HepG2 (cell line): ENCODE measurements around the gene MS4A14. TPM values are rescaled to one million over a fixed set of nuclear protein-coding genes. Genes with fewer than 3 reads are reported as not detected.

ENCODE experiments used
- ATAC-seq: fragments of 200-7000 bp; cut with Tn5 transposase; 3 replicates; pipeline ENCODE4 v1.9.1; 2020; ENCODE audit warnings: mild to moderate bottlenecking, moderate library complexity
- BruUV-seq: library from RNA; stranded (reverse); fragments of 400-500 nt; replicated peaks from 2 replicates; lab custom pipeline; 2021; lab: Mats Ljungman, UMichigan
- CTCF ChIA-PET: fragments of 300-600 bp; formaldehyde crosslinking; extraction: SDS; loops from one replicate; lab custom pipeline; 2021; ENCODE audit warnings: low total read pairs, inconsistent platforms, low intra/inter-chr PET ratio; lab: Yijun Ruan, JAX
- POLR2A ChIA-PET: fragments of 350-600 bp; sonication (Branson Sonifier 250); formaldehyde crosslinking; loops from one replicate; lab custom pipeline; 2020; ENCODE audit warnings: antibody characterized with exemption, inconsistent platforms; lab: Yijun Ruan, JAX
- DNase-seq: peaks from one replicate; pipeline ENCODE4 v3.0.0-alpha.2; 2015; ENCODE audit warnings: low spot score
- FAIRE-seq: peaks from 3 replicates; lab custom pipeline; 2011; peaks lifted over from hg19 to GRCh38; lab: Jason Lieb, UNC
- H2AFZ ChIP-seq: one replicate; pipeline ENCODE4 v1.6.1; 2011; ENCODE audit warnings: low read length, inconsistent platforms
- H3K27ac ChIP-seq: fragments of 300-600 bp; 3 replicates; pipeline ENCODE4 v1.8.0; 2011; ENCODE audit warnings: mixed run types, mild to moderate bottlenecking, mixed read lengths, low read length, inconsistent platforms; ENCODE audit not compliant: insufficient read depth; ENCODE audit errors: extremely low read length
- H3K27me3 ChIP-seq, 2 experiments: fragments of 200-600 bp in 1 of 2; 2 replicates in 1 of 2; 3 replicates in 1 of 2; pipeline versions ENCODE4 v1.6.0 to v1.8.0; 2011; ENCODE audit warnings: low read length in 2 of 2, mild to moderate bottlenecking in 2 of 2, moderate library complexity in 2 of 2, inconsistent platforms in 1 of 2; ENCODE audit not compliant: insufficient read depth in 2 of 2, control insufficient read depth in 1 of 2
- H3K36me3 ChIP-seq, 2 experiments: fragments of 200-600 bp in 1 of 2; replicated peaks in 1 of 2; 2 replicates in 1 of 2; 3 replicates in 1 of 2; pipeline versions ENCODE4 v1.5.1 to v1.8.0; 2011; ENCODE audit warnings: low read length in 2 of 2, inconsistent platforms in 1 of 2; ENCODE audit not compliant: insufficient read depth in 2 of 2, control insufficient read depth in 1 of 2
- H3K4me1 ChIP-seq: 2 replicates; pipeline ENCODE4 v1.5.1; 2012; ENCODE audit warnings: low read length, inconsistent platforms; ENCODE audit not compliant: insufficient read depth
- H3K4me2 ChIP-seq: 2 replicates; pipeline ENCODE4 v1.6.0; 2011; ENCODE audit warnings: low read depth, low read length, inconsistent platforms
- H3K4me3 ChIP-seq, 3 experiments: fragments of 200-600 bp in 1 of 3; sonication (generic), shearing (Covaris generic) in 1 of 3; replicated peaks in 1 of 3; 2 replicates each; pipeline ENCODE4 v1.5.1; 2011 to 2016; ENCODE audit warnings: low read length in 3 of 3, inconsistent platforms in 2 of 3, low read depth in 2 of 3, mild to moderate bottlenecking in 2 of 3, control low read depth in 1 of 3, mixed read lengths in 1 of 3; ENCODE audit not compliant: insufficient read depth in 1 of 3
- H3K79me2 ChIP-seq: one replicate; pipeline ENCODE4 v1.6.1; 2011; ENCODE audit warnings: low read length, inconsistent platforms; ENCODE audit not compliant: insufficient read depth
- H3K9ac ChIP-seq: 2 replicates; pipeline ENCODE4 v1.6.0; 2011; ENCODE audit warnings: mild to moderate bottlenecking, low read depth, low read length, inconsistent platforms; ENCODE audit not compliant: insufficient read depth
- H3K9me3 ChIP-seq: 2 replicates; pipeline ENCODE4 v1.5.1; 2012; ENCODE audit warnings: mild to moderate bottlenecking, low read length
- H4K20me1 ChIP-seq: 2 replicates; pipeline ENCODE4 v1.6.0; 2011; ENCODE audit warnings: inconsistent platforms, mild to moderate bottlenecking, low read length, moderate library complexity; ENCODE audit not compliant: insufficient read depth
- BRF2 ChIP-seq: sonication (generic); formaldehyde crosslinking; IDR thresholded peaks from 2 replicates; pipeline ENCODE4 v1.8.1; 2022; ENCODE audit warnings: mild to moderate bottlenecking, missing genetic modification reagents
- KDM2A ChIP-seq: sonication (generic); formaldehyde crosslinking; IDR thresholded peaks from 2 replicates; pipeline ENCODE4 v1.4.0; 2020; ENCODE audit warnings: low read depth, missing genetic modification reagents, borderline replicate concordance
- SMAD3 ChIP-seq: sonication (generic); formaldehyde crosslinking; IDR thresholded peaks from 2 replicates; pipeline ENCODE4 v1.4.0; 2020; ENCODE audit warnings: missing genetic modification reagents
- ZNF276 ChIP-seq: sonication (generic); formaldehyde crosslinking; IDR thresholded peaks from 2 replicates; pipeline ENCODE4 v1.4.0; 2020; ENCODE audit warnings: mild to moderate bottlenecking, low read depth, missing genetic modification reagents
- ZNF282 ChIP-seq: fragments of 450-650 bp; IDR thresholded peaks from 2 replicates; pipeline ENCODE4 v1.6.1; 2018; ENCODE audit not compliant: partially characterized antibody
- WGBS: methylation state at CpG from one replicate; pipeline ENCODE4 v1.1.6; 2017; ENCODE audit warnings: low lambda C conversion rate; 5-methylcytosine and 5-hydroxymethylcytosine counted together
- in situ Hi-C: cut with HindIII; loops from 2 replicates; pipeline ENCODE4 v1.10.0; 2017; ENCODE audit warnings: low pct_unique_long_range_greater_than_20kb; ENCODE audit not compliant: extremely low pct_ligation_motif_present
- intact Hi-C: fragments of 100-400 bp; cut with micrococcal nuclease; formaldehyde crosslinking; loops from one replicate; pipeline ENCODE4 v1.10.0; 2022; ENCODE audit not compliant: unreplicated experiment
- polyA plus RNA-seq, 8 experiments: library from polyadenylated mRNA; depleted of rRNA in 3 of 8; stranded (reverse) in 7 of 8; unstranded in 1 of 8; fragments of >200 nt; fragmentation: Illumina TruSeq in 4 of 8; extraction: Trizol in 4 of 8; gene quantifications; 2 replicates each; pipeline versions ENCODE4 v1.2.1 to v1.2.3, GENCODE V29; 2011 to 2016; ENCODE audit warnings: low read depth in 4 of 8, missing spikeins in 1 of 8, mixed read lengths in 1 of 8; ENCODE audit not compliant: insufficient read depth in 1 of 8
- total RNA-seq, 5 experiments: library from RNA; depleted of rRNA; stranded (reverse); fragments of >200 nt; fragmentation: Illumina TruSeq; extraction: Trizol; gene quantifications; 2 replicates each; pipeline ENCODE4 v1.2.3, GENCODE V29; 2016; ENCODE audit warnings: low read depth in 1 of 5

Gene MS4A14
- total and polyA plus RNA-seq, 2 of the 13 experiments (the other 11 are each of a cell fraction or from before 2014, with no cell fraction given) = not detected

- no peak for TF ChIP-seq ZNF276 (CRISPR knock-in tag)
These were observed 38.5 kb upstream of the MS4A14 start (continued) for GRCh38 chr11:60357771-60358170.

- intact Hi-C loops (loop anchor here (5.0 kb wide), 1 partner anchor 402 kb away; no protein-coding TSS in a partner anchor), in situ Hi-C loops (loop anchor here (5.0 kb wide), 1 partner anchor 257 kb away; no protein-coding TSS in a partner anchor)
- POLR2A ChIA-PET = no interaction called here
- Histone ChIP-seq H3K27me3 (peaks cover 0 to 3% of the 10 kb centered on the region in 2 experiments; a peak in 1 of 5 replicates), H3K4me1 (no peaks in the 10 kb centered on the region), H3K36me3 (no peaks in the 10 kb centered on the region), H3K4me2 (no peak overlapping the region), H3K9ac (no peak overlapping the region), H3K27ac (no peak overlapping the region), H3K79me2 (no peaks in the 10 kb centered on the region), H2AFZ (no peak overlapping the region), H4K20me1 (no peaks in the 10 kb centered on the region), H3K9me3 (peaks cover 11% of the 10 kb centered on the region), H3K4me3 (no peak overlapping the region)
- DNase-seq = no peak
- WGBS = 20% methylated on average over 4 of the region's 4 CpGs
- FAIRE-seq = no peak
- BruUV-seq = no TSS peak
- CTCF ChIA-PET = no interaction called here
- TF ChIP-seq SMAD3 (CRISPR knock-in tag) (no peak), ZNF282 (no peak), BRF2 (no peak), KDM2A (CRISPR knock-in tag) (no peak)
- no peak for ATAC-seq
These were observed 35.6 kb upstream of the MS4A14 start for GRCh38 chr11:60360621-60361020.
